Right lobe of liver (tissue), 4 donors: Measurements from ENCODE around the gene NPRL2.

Source experiments
- CTCF ChIP-seq, 4 donors: fragments of 200-600 bp in 3 of 4; fragments of 450-650 bp in 1 of 4; IDR thresholded peaks; one replicate each; pipeline versions ENCODE4 v1.5.1 to v1.8.0; 2016 to 2022; ENCODE audit warnings: antibody characterized with exemption in 4 of 4, mild to moderate bottlenecking in 2 of 4
- POLR2A ChIP-seq: fragments of 450-650 bp; IDR thresholded peaks from one replicate; pipeline ENCODE4 v1.6.1; 2017; ENCODE audit warnings: antibody characterized with exemption, mild to moderate bottlenecking
- donor health status: DM: no; HTN: no; CAD: no.
- donor health status: DM: no; HTN: no; CAD: no.
- donor health status: DM: no; HTN: yes; CAD: no.

GRCh38 chr3:50359760-50360110 is 9.2 kb upstream of the NPRL2 start:
- TF ChIP-seq POLR2A (no peak), CTCF (IDR thresholded peaks at IDR 0.05) (no peak)
